OCI-LY1 (cell line): Measurements from ENCODE around the gene TMEM143.
"Not testable (repeated sequence)": the region's sequence is repeated elsewhere in the genome, so short reads cannot be mapped to it uniquely, and the experiment has no call there.

Source experiments
- H2AFZ ChIP-seq: fragments of 200-600 bp; sonication (generic), shearing (Covaris generic); 2 replicates; pipeline ENCODE4 v1.6.0; 2014; ENCODE audit warnings: antibody characterized with exemption, mild to moderate bottlenecking, low read length
- H3F3A ChIP-seq: fragments of 200-600 bp; sonication (generic), shearing (Covaris generic); 2 replicates; pipeline ENCODE4 v1.6.0; 2014; ENCODE audit warnings: mild to moderate bottlenecking, antibody characterized with exemption, low read length, moderate library complexity; ENCODE audit not compliant: insufficient read depth
- H3K27ac ChIP-seq: fragments of 200-600 bp; sonication (generic); 2 replicates; pipeline ENCODE4 v1.5.1; 2014; ENCODE audit warnings: low read length, mixed run types, mild to moderate bottlenecking, low read depth; ENCODE audit not compliant: poor library complexity, severe bottlenecking
- H3K27me3 ChIP-seq: fragments of 200-600 bp; sonication (generic); 2 replicates; pipeline ENCODE4 v1.6.0; 2014; ENCODE audit warnings: antibody characterized with exemption, mild to moderate bottlenecking, low read length, moderate library complexity; ENCODE audit not compliant: insufficient read depth
- H3K36me3 ChIP-seq: fragments of 200-600 bp; sonication (generic); 2 replicates; pipeline ENCODE4 v1.6.1; 2014; ENCODE audit warnings: mild to moderate bottlenecking, antibody characterized with exemption, low read length, moderate library complexity, mixed read lengths; ENCODE audit not compliant: insufficient read depth
- H3K4me1 ChIP-seq: fragments of 200-600 bp; sonication (generic); 2 replicates; pipeline ENCODE4 v1.5.1; 2014; ENCODE audit warnings: mild to moderate bottlenecking, low read length, moderate library complexity; ENCODE audit not compliant: insufficient read depth, severe bottlenecking
- H3K4me2 ChIP-seq: fragments of 200-600 bp; sonication (generic), shearing (Covaris generic); 2 replicates; pipeline ENCODE4 v1.6.1; 2014; ENCODE audit warnings: low read length
- H3K4me3 ChIP-seq: fragments of 200-600 bp; sonication (generic); 2 replicates; pipeline ENCODE4 v1.5.1; 2014; ENCODE audit warnings: low read length, low read depth, mild to moderate bottlenecking, mixed read lengths; ENCODE audit not compliant: poor library complexity, severe bottlenecking
- H3K79me2 ChIP-seq: fragments of 200-600 bp; shearing (Covaris generic); 2 replicates; pipeline ENCODE4 v1.6.1; 2016; ENCODE audit warnings: mixed run types, low read length, mixed read lengths; ENCODE audit not compliant: insufficient read depth
- H3K9ac ChIP-seq: fragments of 200-600 bp; sonication (generic), shearing (Covaris generic); 2 replicates; pipeline ENCODE4 v1.6.1; 2014; ENCODE audit warnings: mild to moderate bottlenecking, low read length, mixed read lengths
- H3K9me2 ChIP-seq: fragments of 200-600 bp; sonication (generic), shearing (Covaris generic); 2 replicates; pipeline ENCODE4 v1.6.1; 2014; ENCODE audit warnings: low read depth, mild to moderate bottlenecking, low read length, mixed read lengths
- H3K9me3 ChIP-seq: fragments of 200-600 bp; shearing (Covaris generic); 2 replicates; pipeline ENCODE4 v1.6.1; 2014; ENCODE audit warnings: low read length, mixed read lengths
- H4K20me1 ChIP-seq: fragments of 200-600 bp; sonication (generic), shearing (Covaris generic); 2 replicates; pipeline ENCODE4 v1.6.0; 2016; ENCODE audit warnings: mild to moderate bottlenecking, low read length; ENCODE audit not compliant: insufficient read depth
- EZH2 ChIP-seq: fragments of 200-600 bp; sonication (generic), shearing (Covaris generic); IDR thresholded peaks from 2 replicates; pipeline ENCODE4 v1.8.0; 2017; ENCODE audit warnings: borderline replicate concordance, mixed run types, mild to moderate bottlenecking, antibody characterized with exemption, low read length, moderate library complexity, mixed read lengths
- TF ChIP-seq, protein P1 (sequence below): fragments of 200-600 bp; sonication (generic), shearing (Covaris generic); IDR thresholded peaks from 2 replicates; pipeline ENCODE4 v1.5.1; 2017; ENCODE audit warnings: mild to moderate bottlenecking, antibody characterized with exemption, low read length, moderate library complexity, mixed read lengths

Gene TMEM143

DNA sequence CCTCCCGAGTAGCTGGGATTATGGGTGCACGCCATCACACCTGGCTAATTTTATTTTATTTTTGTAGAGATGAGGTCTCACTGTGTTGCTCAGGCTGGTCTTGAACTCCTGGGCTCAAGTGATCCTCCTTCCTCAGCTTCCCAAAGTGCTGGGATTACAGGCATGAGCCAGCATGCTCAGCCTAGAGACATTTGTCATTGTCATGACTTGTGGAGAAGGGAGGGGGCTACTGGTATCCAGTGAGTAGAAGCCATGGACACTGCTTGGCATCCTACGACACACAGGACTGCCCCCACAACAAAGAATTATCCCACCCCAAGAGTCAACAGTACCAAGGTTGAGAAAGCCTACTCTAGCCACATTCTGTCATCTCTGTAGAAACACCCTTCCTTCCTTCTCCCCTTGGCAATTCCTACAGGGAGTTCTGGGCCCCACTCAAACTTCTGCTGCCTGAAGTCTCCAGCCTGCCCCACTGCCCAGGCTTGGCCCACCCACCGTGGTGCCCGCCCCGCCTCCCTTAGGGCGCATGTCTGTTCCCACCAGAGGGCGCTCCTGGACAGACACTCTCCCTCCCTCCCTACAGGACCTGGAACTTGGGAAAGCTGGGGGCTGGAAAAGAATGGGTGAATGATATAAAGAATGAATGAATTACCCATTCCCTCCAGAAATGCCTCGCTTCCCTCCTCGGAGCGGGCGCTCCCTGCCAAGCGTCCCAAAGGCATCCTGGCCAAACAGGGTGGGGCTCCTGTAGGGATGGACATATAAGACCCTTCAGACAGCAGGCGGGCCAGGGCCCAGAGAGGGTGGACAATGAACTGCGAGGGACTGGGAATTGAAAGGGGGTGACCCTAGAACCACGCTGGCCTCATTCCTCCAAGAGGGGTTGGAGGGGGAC lies 43.8 kb downstream of the TMEM143 start:
- no peaks in the 10 kb centered on the region for H3F3A ChIP-seq
- H3K9ac ChIP-seq = no peak overlapping the region
- H3K4me3 ChIP-seq = no peak overlapping the region
- H3K9me2 ChIP-seq = no peaks in the 10 kb centered on the region
- H4K20me1 ChIP-seq = no peaks in the 10 kb centered on the region
- peaks cover 27% of the 10 kb centered on the region for H3K4me1 ChIP-seq
- H2AFZ ChIP-seq = no peak overlapping the region
- H3K27ac ChIP-seq = peak overlapping the region; percentile 93
- TF ChIP-seq EZH2 = no peak
- TF ChIP-seq, protein P1, sequence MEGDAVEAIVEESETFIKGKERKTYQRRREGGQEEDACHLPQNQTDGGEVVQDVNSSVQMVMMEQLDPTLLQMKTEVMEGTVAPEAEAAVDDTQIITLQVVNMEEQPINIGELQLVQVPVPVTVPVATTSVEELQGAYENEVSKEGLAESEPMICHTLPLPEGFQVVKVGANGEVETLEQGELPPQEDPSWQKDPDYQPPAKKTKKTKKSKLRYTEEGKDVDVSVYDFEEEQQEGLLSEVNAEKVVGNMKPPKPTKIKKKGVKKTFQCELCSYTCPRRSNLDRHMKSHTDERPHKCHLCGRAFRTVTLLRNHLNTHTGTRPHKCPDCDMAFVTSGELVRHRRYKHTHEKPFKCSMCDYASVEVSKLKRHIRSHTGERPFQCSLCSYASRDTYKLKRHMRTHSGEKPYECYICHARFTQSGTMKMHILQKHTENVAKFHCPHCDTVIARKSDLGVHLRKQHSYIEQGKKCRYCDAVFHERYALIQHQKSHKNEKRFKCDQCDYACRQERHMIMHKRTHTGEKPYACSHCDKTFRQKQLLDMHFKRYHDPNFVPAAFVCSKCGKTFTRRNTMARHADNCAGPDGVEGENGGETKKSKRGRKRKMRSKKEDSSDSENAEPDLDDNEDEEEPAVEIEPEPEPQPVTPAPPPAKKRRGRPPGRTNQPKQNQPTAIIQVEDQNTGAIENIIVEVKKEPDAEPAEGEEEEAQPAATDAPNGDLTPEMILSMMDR = peak; percentile 98
- no peaks in the 10 kb centered on the region for H3K36me3 ChIP-seq
- H3K9me3 ChIP-seq = no peaks in the 10 kb centered on the region
- H3K79me2 ChIP-seq = no peaks in the 10 kb centered on the region
- peak overlapping the region; percentile 88; the same call in 1 of the 2 replicates for H3K4me2 ChIP-seq
- no peaks in the 10 kb centered on the region for H3K27me3 ChIP-seq

DNA sequence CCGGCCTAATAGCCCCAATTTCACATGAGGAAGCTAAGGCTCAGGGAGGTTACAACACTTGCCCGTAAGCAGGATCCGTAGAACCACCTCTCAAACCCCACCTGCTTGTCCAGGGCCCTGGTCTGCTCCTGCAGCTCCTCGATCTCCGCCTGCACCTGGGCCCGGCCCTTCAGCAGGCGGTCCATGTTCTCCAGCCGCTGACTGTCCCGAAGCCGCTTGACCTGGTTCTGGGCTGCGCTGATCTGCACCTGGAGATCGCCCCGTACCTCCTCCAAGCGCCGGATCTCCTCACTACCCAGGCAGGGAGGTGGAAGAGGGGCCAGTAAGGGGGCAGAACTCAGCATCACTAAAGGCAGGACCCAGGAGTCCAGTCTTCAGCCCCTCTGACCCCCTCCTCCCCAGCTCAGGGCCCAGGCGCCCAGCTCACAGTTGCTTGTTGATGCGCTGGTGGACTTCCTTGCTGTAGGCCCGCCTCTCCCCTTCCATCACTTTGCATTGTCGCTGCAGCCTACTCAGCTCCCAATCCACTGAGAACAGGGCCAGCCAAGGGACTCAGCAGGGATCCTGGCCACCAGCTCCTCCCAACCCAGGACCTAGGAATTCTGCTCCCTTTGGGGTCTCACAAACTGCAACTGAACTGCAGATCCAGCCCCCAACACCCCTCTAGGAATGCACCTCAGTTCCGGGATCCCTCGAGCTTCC lies 45.3 kb downstream of the TMEM143 start:
- Histone ChIP-seq H3K27ac (no peak overlapping the region), H3F3A (no peaks in the 10 kb centered on the region), H3K9ac (no peak overlapping the region), H3K36me3 (no peaks in the 10 kb centered on the region), H2AFZ (no peak overlapping the region), H3K4me3 (no peak overlapping the region), H3K4me1 (peaks cover 25% of the 10 kb centered on the region), H4K20me1 (no peaks in the 10 kb centered on the region), H3K9me2 (no peaks in the 10 kb centered on the region), H3K27me3 (no peaks in the 10 kb centered on the region), H3K4me2 (no peak overlapping the region), H3K79me2 (no peaks in the 10 kb centered on the region), H3K9me3 (no peaks in the 10 kb centered on the region)
- TF ChIP-seq EZH2 = no peak
- TF ChIP-seq, protein P1 = no peak

DNA sequence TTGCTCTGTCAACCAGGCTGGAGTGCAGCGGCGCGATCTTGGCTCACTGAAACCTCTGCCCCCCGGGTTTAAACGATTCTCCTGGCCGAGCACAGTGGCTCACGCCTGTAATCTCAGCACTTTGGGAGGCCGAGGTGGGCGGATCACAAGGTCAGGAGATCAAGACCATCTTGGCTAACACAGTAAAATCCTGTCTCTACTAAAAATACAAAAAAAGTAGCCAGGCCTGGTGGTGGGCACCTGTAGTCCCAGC lies 46.1 kb downstream of the TMEM143 start:
- H3K9ac ChIP-seq, H3K27me3 ChIP-seq, H3K9me2 ChIP-seq, H3K79me2 ChIP-seq, H3K27ac ChIP-seq, H4K20me1 ChIP-seq, H2AFZ ChIP-seq, H3K9me3 ChIP-seq, H3K36me3 ChIP-seq, H3K4me2 ChIP-seq, H3F3A ChIP-seq, H3K4me3 ChIP-seq: not testable (repeated sequence)
- peaks cover 23% of the 10 kb centered on the region for H3K4me1 ChIP-seq
